Esophagus mucosa (tissue), 1 donor: ENCODE measurements around the gene ZNF385C. TPM values are rescaled to one million over a fixed set of nuclear protein-coding genes. Genes with fewer than 3 reads are reported as not detected.
A peak's percentile ranks its signal among the peaks of the same experiment; 100 is the strongest.

Experiments used
- ATAC-seq: fragments of 200-7000 bp; cut with Tn5 transposase; one replicate; pipeline ENCODE4 v1.9.1; 2020
- total RNA-seq: library from RNA; stranded (reverse); gene quantifications from one replicate; pipeline ENCODE4 v1.2.4, GENCODE V29; 2023
- donor health status: DM: yes; HTN: yes; CAD: no.

ZNF385C gene
- total RNA-seq, 1 donor from 2014 or later: 0.44 TPM

GRCh38 chr17:42124256-42124655 lies 26.0 kb upstream of the ZNF385C start:
- no peak for ATAC-seq

- peak; percentile 58 for ATAC-seq
These were observed 24.4 kb upstream of the ZNF385C start, which contains the start of gene HSPB9 for GRCh38 chr17:42122371-42123303. Gene HSPB9 (plus strand): TSS chr17:42122804. CDS start chr17:42122851, 47 bp downstream.

- ATAC-seq: peak; percentile 78
These were observed 22.8 kb upstream of the ZNF385C start, which contains the start of gene KAT2A for GRCh38 chr17:42120770-42121769. Gene KAT2A (minus strand): TSS chr17:42121367. CDS start chr17:42121304, 63 bp downstream.

GRCh38 chr17:42120161-42120769 lies 22.0 kb upstream of the ZNF385C start:
- no peak for ATAC-seq

GRCh38 chr17:42119301-42119700 lies 21.0 kb upstream of the ZNF385C start:
- no peak for ATAC-seq

- ATAC-seq: no peak
These were observed 20.3 kb upstream of the ZNF385C start for GRCh38 chr17:42118545-42118944.

- ATAC-seq: no peak
These were observed 19.8 kb upstream of the ZNF385C start for GRCh38 chr17:42118126-42118510.

- ATAC-seq: no peak
These were observed 19.3 kb upstream of the ZNF385C start for GRCh38 chr17:42117397-42118125.

GRCh38 chr17:42116705-42117396 lies 18.6 kb upstream of the ZNF385C start:
- peak; percentile 30 for ATAC-seq

- no peak for ATAC-seq
These were observed 15.8 kb upstream of the ZNF385C start for GRCh38 chr17:42114118-42114517.

GRCh38 chr17:42113293-42114069 lies 15.2 kb upstream of the ZNF385C start:
- no peak for ATAC-seq

GRCh38 chr17:42112552-42113176 lies 14.4 kb upstream of the ZNF385C start, which contains the start of gene DHX58:
Gene DHX58 (minus strand): TSS chr17:42112714. CDS start chr17:42111892, 822 bp downstream.
- peak; percentile 68 for ATAC-seq

GRCh38 chr17:42111871-42112551 lies 13.7 kb upstream of the ZNF385C start:
- ATAC-seq: peak; percentile 5

- no peak for ATAC-seq
These were observed 13.0 kb upstream of the ZNF385C start for GRCh38 chr17:42111265-42111636.

- ATAC-seq: no peak
These were observed 12.3 kb upstream of the ZNF385C start for GRCh38 chr17:42110301-42111264.

GRCh38 chr17:42109086-42109485 lies 10.8 kb upstream of the ZNF385C start:
- no peak for ATAC-seq
